ENCODE data around the gene ADK. TPM values are rescaled to one million over a fixed set of nuclear protein-coding genes. Genes with fewer than 3 reads are reported as not detected.

Gene ADK
- total and polyA plus RNA-seq, 2 of the 13 experiments (the other 11 are each of a cell fraction or from before 2014, with no cell fraction given) = 48.6 to 79.1 TPM

- no peak for TF ChIP-seq HINFP (CRISPR knock-in tag; IDR thresholded peaks at IDR 0.05; ENCODE audit: low read depth)
- no peak for TF ChIP-seq RNF2 (conservative IDR thresholded peaks at IDR 0.05; ENCODE audit: low read depth)
- TF ChIP-seq ZMYM3 (CRISPR knock-in tag; IDR thresholded peaks at IDR 0.05) = no peak
- no peak for TF ChIP-seq MZF1 (CRISPR knock-in tag; IDR thresholded peaks at IDR 0.05; ENCODE audit: borderline replicate concordance)
- no peak for TF ChIP-seq KLF15 (CRISPR knock-in tag; IDR thresholded peaks at IDR 0.05; ENCODE audit: borderline replicate concordance)
- no peak for TF ChIP-seq HDAC2 (CRISPR knock-in tag; IDR thresholded peaks at IDR 0.05)
- TF ChIP-seq DPF2 (CRISPR knock-in tag; IDR thresholded peaks at IDR 0.05; ENCODE audit: borderline replicate concordance, low read depth) = no peak
- TF ChIP-seq ATM (IDR thresholded peaks at IDR 0.05; ENCODE audit: borderline replicate concordance) = no peak
- TF ChIP-seq GLI4 (CRISPR knock-in tag; IDR thresholded peaks at IDR 0.05; ENCODE audit: borderline replicate concordance) = no peak
- TF ChIP-seq GATA4 (IDR thresholded peaks at IDR 0.05; ENCODE audit: borderline replicate concordance, low read depth) = no peak
Observed at GRCh38 chr10:74394416-74394969, 243.5 kb downstream of the ADK start (continued).

GRCh38 chr10:74400186-74400585 lies 249.2 kb downstream of the ADK start:
- WGBS (ENCODE audit: low lambda C conversion rate) = 96% methylated on average over 3 of the region's 3 CpGs

More at GRCh38 chr10:74400186-74400585, 249.2 kb downstream of the ADK start:
- POLR2A ChIA-PET = no interaction called here
- H3K9ac ChIP-seq (ENCODE audit: insufficient read depth, low read depth, low read length) = no peak overlapping the region
- FAIRE-seq (no peak), DNase-seq (ENCODE audit: low spot score) (no peak), ATAC-seq (no peak)
- no peak overlapping the region for H3K4me3 ChIP-seq (replicated peaks in 1 of 3; ENCODE audit: insufficient read depth in 1 of 3, low read depth in 2 of 3, low read length in 3 of 3)
- no peaks in the 10 kb centered on the region for H3K4me1 ChIP-seq (ENCODE audit: insufficient read depth, low read length)
- H3K79me2 ChIP-seq (ENCODE audit: insufficient read depth, low read length) = no peaks in the 10 kb centered on the region
- H3K9me3 ChIP-seq (ENCODE audit: low read length) = no peaks in the 10 kb centered on the region
- no peak overlapping the region for H3K4me2 ChIP-seq (ENCODE audit: low read depth, low read length)
- no peak overlapping the region for H3K27ac ChIP-seq (ENCODE audit: extremely low read length, insufficient read depth, low read length)
- H3K36me3 ChIP-seq (replicated peaks in 1 of 2; ENCODE audit: control insufficient read depth in 1 of 2, insufficient read depth in 2 of 2, low read length in 2 of 2) = peaks cover 0 to 14% of the 10 kb centered on the region in 2 experiments; a peak in 2 of 5 replicates
- CTCF ChIA-PET (ENCODE audit: low intra/inter-chr PET ratio, low total read pairs) = no interaction called here
- no peak for TF ChIP-seq U2AF2 (IDR thresholded peaks at IDR 0.05; ENCODE audit: low read depth, low read length)
- TF ChIP-seq HNRNPLL (IDR thresholded peaks at IDR 0.05; ENCODE audit: low read depth, low read length, poor library complexity, severe bottlenecking) = no peak
- TF ChIP-seq ZFP41 (CRISPR knock-in tag; IDR thresholded peaks at IDR 0.05; ENCODE audit: borderline replicate concordance) = no peak
- TF ChIP-seq SAFB2 (CRISPR knock-in tag; IDR thresholded peaks at IDR 0.05; ENCODE audit: borderline replicate concordance, low read depth) = no peak
- TF ChIP-seq REPIN1 (CRISPR knock-in tag; IDR thresholded peaks at IDR 0.05; ENCODE audit: borderline replicate concordance, low read depth) = no peak
- no TSS peak for BruUV-seq (replicated peaks)
- in situ Hi-C loops (cut with HindIII; ENCODE audit: extremely low pct_ligation_motif_present, low pct_unique_long_range_greater_than_20kb) = no loop called here
- intact Hi-C loops (cut with micrococcal nuclease; ENCODE audit: unreplicated experiment) = no loop called here
- H2AFZ ChIP-seq (ENCODE audit: low read length) = no peak overlapping the region
- no peaks in the 10 kb centered on the region for H4K20me1 ChIP-seq (ENCODE audit: insufficient read depth, low read length)
- no peaks in the 10 kb centered on the region for H3K27me3 ChIP-seq (ENCODE audit: control insufficient read depth in 1 of 2, insufficient read depth in 2 of 2, low read length in 2 of 2)
